GM19324 (cell line): ENCODE results near the gene OSBPL5.
"Not testable (repeated sequence)": the region's sequence is repeated elsewhere in the genome, so short reads cannot be mapped to it uniquely, and the experiment has no call there.

ENCODE experiments used
- ATAC-seq: cut with Tn5 transposase; IDR thresholded peaks from one replicate; pipeline ENCODE4 v1.9.1; 2021; ENCODE audit warnings: mild to moderate bottlenecking, moderate library complexity; ENCODE audit not compliant: unreplicated experiment, low FRiP score

Gene OSBPL5

GRCh38 chr11:3090096-3090901 lies 74.8 kb downstream of the OSBPL5 start:
- no peak for ATAC-seq

GRCh38 chr11:3089236-3090061 lies 75.7 kb downstream of the OSBPL5 start:
- no peak for ATAC-seq

GRCh38 chr11:3088806-3089205 lies 76.3 kb downstream of the OSBPL5 start:
- no peak for ATAC-seq

- no peak for ATAC-seq
These were observed 77.0 kb downstream of the OSBPL5 start for GRCh38 chr11:3087821-3088800.

- ATAC-seq, result no peak
These were observed 77.7 kb downstream of the OSBPL5 start for GRCh38 chr11:3087373-3087772.

GRCh38 chr11:3086671-3087150 lies 78.4 kb downstream of the OSBPL5 start:
- no peak for ATAC-seq

GRCh38 chr11:3086114-3086513 lies 79.0 kb downstream of the OSBPL5 start:
- no peak for ATAC-seq

- ATAC-seq, result no peak
These were observed 80.1 kb downstream of the OSBPL5 start for GRCh38 chr11:3085052-3085451.

GRCh38 chr11:3083321-3083720 lies 81.8 kb downstream of the OSBPL5 start:
- ATAC-seq, result no peak

- ATAC-seq, result no peak
These were observed 83.7 kb downstream of the OSBPL5 start for GRCh38 chr11:3081386-3081751.

GRCh38 chr11:3080733-3081385 lies 84.3 kb downstream of the OSBPL5 start:
- no peak for ATAC-seq

GRCh38 chr11:3080104-3080503 lies 85.0 kb downstream of the OSBPL5 start:
- ATAC-seq, result no peak

GRCh38 chr11:3077846-3078440 lies 87.2 kb downstream of the OSBPL5 start:
- no peak for ATAC-seq

GRCh38 chr11:3077189-3077836 lies 87.8 kb downstream of the OSBPL5 start:
- no peak for ATAC-seq

- no peak for ATAC-seq
These were observed 90.1 kb downstream of the OSBPL5 start for GRCh38 chr11:3074912-3075589.

- ATAC-seq, result no peak
These were observed 92.1 kb downstream of the OSBPL5 start for GRCh38 chr11:3073029-3073435.

GRCh38 chr11:3069425-3069824 lies 95.7 kb downstream of the OSBPL5 start:
- no peak for ATAC-seq

GRCh38 chr11:3066308-3066707 lies 98.8 kb downstream of the OSBPL5 start:
- ATAC-seq, result not testable (repeated sequence)
